K562 (cell line): ENCODE measurements around the gene AAGAB. TPM values are rescaled to one million over a fixed set of nuclear protein-coding genes. Genes with fewer than 3 reads are reported as not detected.

Source experiments
- CEBPZ ChIP-seq: fragments of 150-350 bp; IDR thresholded peaks from 2 replicates; pipeline ENCODE4 v1.6.1; 2014; ENCODE audit warnings: low read depth, mild to moderate bottlenecking, low read length, borderline replicate concordance
- NFYB ChIP-seq: IDR thresholded peaks from 2 replicates; pipeline ENCODE4 v1.6.1; 2011; ENCODE audit warnings: mild to moderate bottlenecking, moderate library complexity; ENCODE audit not compliant: insufficient read length; ENCODE audit errors: extremely low read depth
- polyA plus RNA-seq, 8 experiments: library from polyadenylated mRNA; depleted of rRNA in 4 of 8; stranded (reverse) in 5 of 8; unstranded in 3 of 8; fragments of >200 nt; fragmentation: Nextera tagmentation in 2 of 8; fragmentation: Illumina TruSeq in 1 of 8; extraction: Ambion mirVana in 2 of 8; extraction: Trizol in 1 of 8; gene quantifications; 2 replicates each; pipeline versions ENCODE4 v1.2.1 to v1.2.3, GENCODE V29; 2011 to 2014; ENCODE audit warnings: inconsistent platforms in 1 of 8, missing spikeins in 1 of 8
- total RNA-seq, 7 experiments: library from RNA; depleted of rRNA in 6 of 7; stranded (reverse); fragments of >200 nt in 6 of 7; fragmentation: Illumina TruSeq in 2 of 7; extraction: Trizol in 2 of 7; gene quantifications; 2 replicates each; pipeline versions ENCODE4 v1.2.1 to v1.2.3, GENCODE V29; 2011 to 2021; ENCODE audit warnings: low replicate concordance in 1 of 7

Gene AAGAB
- total and polyA plus RNA-seq, 9 of the 15 experiments (the other 6 are each of a cell fraction or from before 2014, with no cell fraction given), result 17.8 to 109 (median 58.3) TPM

- TF ChIP-seq CEBPZ (no peak), NFYB (peak; percentile 13)
These were observed at the start of gene AAGAB, which contains the start of gene IQCH (continued) for GRCh38 chr15:67254238-67255175.
